NCI-H748 (cell line): Measurements from ENCODE around the gene MRFAP1L1.

Experiments used
- DNase-seq: peaks from one replicate; lab custom pipeline; 2025; ENCODE audit not compliant: unreplicated experiment; lab: John Stamatoyannopoulos, UW

Gene MRFAP1L1

GRCh38 chr4:6716958-6717655 is 7.4 kb upstream of the MRFAP1L1 start:
- DNase-seq: no peak

GRCh38 chr4:6716018-6716911 is 6.6 kb upstream of the MRFAP1L1 start, which contains the start of gene BLOC1S4:
TSS of gene BLOC1S4 (plus strand) at chr4:6716174. CDS start at chr4:6716210, 36 bp downstream.
- DNase-seq: peak; percentile 91

GRCh38 chr4:6715704-6716017 is 6.0 kb upstream of the MRFAP1L1 start:
- no peak for DNase-seq

GRCh38 chr4:6714954-6715353 is 5.3 kb upstream of the MRFAP1L1 start:
- DNase-seq: no peak

- DNase-seq: no peak
These were observed 1.3 kb upstream of the MRFAP1L1 start for GRCh38 chr4:6710996-6711395.

- DNase-seq: peak; percentile 36
These were observed 617 bp upstream of the MRFAP1L1 start for GRCh38 chr4:6710282-6710681.

GRCh38 chr4:6706173-6706572 is 3.5 kb downstream of the MRFAP1L1 start:
- DNase-seq: no peak

DNA sequence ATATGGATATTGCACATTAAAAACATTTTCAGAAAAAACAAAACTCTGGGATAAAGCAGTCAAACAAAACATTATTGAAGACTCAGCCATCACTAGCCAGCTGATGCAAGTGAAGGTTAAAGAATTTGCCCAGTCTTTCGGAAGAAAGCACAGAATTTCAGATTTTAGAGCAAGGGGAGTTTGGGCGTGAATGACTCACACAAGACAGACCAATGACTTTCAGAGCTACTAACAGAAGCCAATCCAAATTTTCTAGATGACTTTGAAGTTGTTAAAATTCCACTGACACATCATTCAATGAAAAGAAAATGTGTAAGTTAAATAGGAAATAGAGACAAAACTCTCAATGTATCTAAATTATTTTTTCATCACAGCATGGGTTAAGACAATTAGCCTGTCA is 4.0 kb downstream of the MRFAP1L1 start:
- DNase-seq: no peak

DNA sequence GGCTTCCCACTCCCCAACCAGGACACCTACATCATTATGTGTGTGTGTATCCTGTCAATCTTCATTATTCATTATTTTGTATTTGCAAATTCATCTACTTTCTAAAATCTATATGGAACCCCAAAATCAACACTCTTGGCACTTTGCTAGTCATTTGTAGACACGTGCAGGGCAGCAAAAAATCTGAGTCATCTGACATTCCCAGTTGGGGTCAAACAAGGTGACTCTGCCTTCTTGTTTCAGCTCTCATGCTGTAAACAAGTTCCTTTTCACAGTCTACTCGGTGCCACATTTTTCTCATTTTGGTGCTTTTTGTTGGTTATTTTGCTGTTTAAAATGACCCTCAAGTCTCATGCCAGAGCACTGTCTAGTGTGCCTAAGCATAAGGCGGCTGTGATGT is 5.9 kb downstream of the MRFAP1L1 start:
- no peak for DNase-seq

DNA sequence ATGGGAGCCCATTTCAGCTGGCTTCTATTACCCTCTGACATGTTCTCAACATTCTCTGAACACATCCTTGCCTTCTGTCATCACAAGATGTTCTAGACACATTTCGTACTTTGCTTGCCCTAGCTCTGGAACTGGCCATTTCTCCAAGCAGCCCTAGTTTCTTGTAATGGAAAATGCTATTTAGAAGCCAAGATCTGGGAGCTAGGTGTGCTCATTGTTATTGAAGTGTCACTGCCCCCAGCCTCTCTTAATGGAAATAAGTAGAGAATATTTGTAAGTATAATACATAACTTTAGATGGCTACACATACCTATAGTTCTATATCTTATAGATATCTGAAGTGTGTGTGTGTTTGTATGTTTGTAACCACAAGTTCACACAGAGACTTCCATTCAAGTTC is 6.9 kb downstream of the MRFAP1L1 start:
- DNase-seq: no peak

- peak; percentile 17 for DNase-seq
These were observed 8.3 kb downstream of the MRFAP1L1 start for GRCh38 chr4:6701371-6701770.

DNA sequence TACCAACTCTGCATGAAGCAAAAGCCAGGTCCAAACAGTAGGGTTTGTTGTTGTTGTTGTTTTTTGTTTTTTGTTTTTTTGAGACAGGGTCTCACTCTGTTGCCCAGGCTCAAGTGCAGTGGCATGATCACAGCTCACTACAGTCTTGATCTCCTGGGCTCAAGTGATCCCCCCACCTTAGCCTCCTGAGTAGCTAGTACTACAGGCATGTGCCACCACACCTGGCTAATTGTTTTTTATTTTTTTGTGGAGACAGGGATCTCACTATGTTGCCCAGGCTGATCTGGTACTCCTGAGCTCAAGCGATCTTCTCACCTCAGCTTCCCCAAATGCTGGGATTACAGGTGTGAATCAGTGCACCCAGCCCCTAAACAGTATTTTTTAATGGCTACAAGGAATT is 9.8 kb downstream of the MRFAP1L1 start:
- no peak for DNase-seq

- DNase-seq: no peak
These were observed 10.3 kb downstream of the MRFAP1L1 start for GRCh38 chr4:6699388-6699787.

GRCh38 chr4:6697131-6697530 is 12.5 kb downstream of the MRFAP1L1 start:
- DNase-seq: no peak

DNA sequence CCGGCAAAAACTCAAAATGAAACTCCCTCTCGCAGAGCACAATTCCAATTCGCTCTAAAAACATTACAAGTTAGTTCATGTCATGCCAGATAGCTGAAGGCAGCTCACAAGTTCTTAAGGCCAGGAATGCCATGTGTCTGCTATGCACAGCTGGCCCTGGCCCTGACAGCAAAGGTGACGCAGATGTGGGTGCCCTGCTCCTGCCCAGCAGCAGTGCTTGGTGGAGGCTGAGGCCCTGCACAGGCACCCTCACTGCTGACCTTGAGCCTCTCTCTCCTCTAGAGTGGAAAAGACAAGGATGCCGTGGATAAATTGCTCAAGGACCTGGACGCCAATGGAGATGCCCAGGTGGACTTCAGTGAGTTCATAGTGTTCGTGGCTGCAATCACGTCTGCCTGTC is 13.1 kb downstream of the MRFAP1L1 start:
- no peak for DNase-seq

GRCh38 chr4:6695660-6696610 is 13.7 kb downstream of the MRFAP1L1 start:
- DNase-seq: peak; percentile 34

GRCh38 chr4:6694177-6694901 is 15.3 kb downstream of the MRFAP1L1 start:
- no peak for DNase-seq

DNA sequence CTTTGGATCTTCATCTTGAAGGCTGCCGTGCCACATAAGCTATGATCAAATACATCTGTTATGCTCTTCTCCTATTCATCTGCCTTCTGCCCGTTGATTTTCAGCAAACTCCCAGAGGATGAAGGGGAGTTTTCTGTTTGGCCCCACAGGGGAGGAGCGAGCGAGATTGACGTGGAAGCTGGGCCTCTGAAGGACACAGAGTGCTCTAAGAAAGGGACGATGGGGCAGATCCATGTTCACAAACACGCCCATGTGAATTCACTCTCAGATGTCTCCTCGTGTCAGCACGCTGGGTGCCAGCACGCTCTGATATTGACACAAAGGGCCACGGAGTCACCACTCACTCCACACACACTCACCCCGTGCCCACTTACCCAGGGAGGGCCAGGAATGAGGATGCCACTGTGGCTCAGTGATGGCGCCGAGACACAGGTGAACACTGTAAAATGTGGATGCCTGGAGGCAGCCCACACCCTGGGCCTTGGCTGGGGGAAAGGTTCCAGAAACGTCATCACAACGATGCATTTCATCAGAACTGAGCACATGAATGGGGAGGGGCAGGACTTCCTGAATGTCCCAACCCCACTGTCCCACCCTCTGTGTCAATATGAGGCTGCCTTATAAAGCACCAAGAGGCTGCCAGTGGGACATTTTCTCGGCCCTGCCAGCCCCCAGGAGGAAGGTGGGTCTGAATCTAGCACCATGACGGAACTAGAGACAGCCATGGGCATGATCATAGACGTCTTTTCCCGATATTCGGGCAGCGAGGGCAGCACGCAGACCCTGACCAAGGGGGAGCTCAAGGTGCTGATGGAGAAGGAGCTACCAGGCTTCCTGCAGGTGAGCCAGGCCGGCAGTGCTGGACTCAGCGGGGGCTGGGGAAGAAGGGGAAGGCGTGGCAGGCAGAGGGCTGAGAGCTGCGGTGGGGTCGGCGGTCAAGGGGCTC is 16.2 kb downstream of the MRFAP1L1 start, which contains the start of gene S100P:
TSS of gene S100P (plus strand) at position 648 of the 946 bp plus-strand sequence. CDS start at position 703, 55 bp downstream.
- no peak for DNase-seq

GRCh38 chr4:6692806-6693205 is 16.9 kb downstream of the MRFAP1L1 start:
- DNase-seq: no peak
